ENCODE results near the gene NUDT14. TPM values are rescaled to one million over a fixed set of nuclear protein-coding genes. Genes with fewer than 3 reads are reported as not detected.

The NUDT14 gene
- total RNA-seq, 2 donors from 2014 or later: 4.1 to 23.6 TPM

- H3K4me3 ChIP-seq: no peak overlapping the region
- no peak overlapping the region for H3K27ac ChIP-seq
- no peaks in the 10 kb centered on the region for H3K27me3 ChIP-seq (replicated peaks; ENCODE audit: insufficient read depth)
- TF ChIP-seq CTCF (IDR thresholded peaks at IDR 0.05): no peak
- H3K4me1 ChIP-seq (ENCODE audit: control insufficient read depth in 1 of 2, low read depth in 2 of 2): peaks cover 7 to 23% of the 10 kb centered on the region in 2 donors
- no peak for ATAC-seq (ENCODE audit: insufficient number of reproducible peaks, low FRiP score, low read depth)
- no peaks in the 10 kb centered on the region for H3K36me3 ChIP-seq
- no peaks in the 10 kb centered on the region for H3K9me3 ChIP-seq
- no peak for DNase-seq (ENCODE audit: low spot score)
Observed at GRCh38 chr14:105165761-105166485, 15.2 kb downstream of the NUDT14 start.

GRCh38 chr14:105165134-105165704, 15.9 kb downstream of the NUDT14 start:
- Histone ChIP-seq H3K9me3 (no peaks in the 10 kb centered on the region), H3K36me3 (no peaks in the 10 kb centered on the region), H3K4me1 (ENCODE audit: control insufficient read depth in 1 of 2, low read depth in 2 of 2) (peaks cover under 1 to 16% of the 10 kb centered on the region in 2 donors), H3K4me3 (no peak overlapping the region), H3K27ac (no peak overlapping the region), H3K27me3 (replicated peaks; ENCODE audit: insufficient read depth) (no peaks in the 10 kb centered on the region)
- no peak for TF ChIP-seq CTCF (IDR thresholded peaks at IDR 0.05)
- no peak for DNase-seq (ENCODE audit: low spot score)
- ATAC-seq (ENCODE audit: insufficient number of reproducible peaks, low FRiP score, low read depth): no peak

GRCh38 chr14:105163040-105163742, 17.9 kb downstream of the NUDT14 start:
- Histone ChIP-seq H3K4me3 (no peak overlapping the region), H3K36me3 (no peaks in the 10 kb centered on the region), H3K4me1 (ENCODE audit: control insufficient read depth in 1 of 2, low read depth in 2 of 2) (peaks cover 0 to 10% of the 10 kb centered on the region in 2 donors), H3K27ac (no peak overlapping the region), H3K9me3 (no peaks in the 10 kb centered on the region), H3K27me3 (replicated peaks; ENCODE audit: insufficient read depth) (no peaks in the 10 kb centered on the region)
- ATAC-seq (ENCODE audit: insufficient number of reproducible peaks, low FRiP score, low read depth) (no peak), DNase-seq (ENCODE audit: low spot score) (no peak)
- TF ChIP-seq CTCF (IDR thresholded peaks at IDR 0.05): no peak

- TF ChIP-seq CTCF (IDR thresholded peaks at IDR 0.05): no peak
- Histone ChIP-seq H3K4me3 (no peak overlapping the region), H3K9me3 (no peaks in the 10 kb centered on the region), H3K36me3 (no peaks in the 10 kb centered on the region), H3K4me1 (ENCODE audit: control insufficient read depth in 1 of 2, low read depth in 2 of 2) (peaks cover 0 to 7% of the 10 kb centered on the region in 2 donors), H3K27ac (no peak overlapping the region), H3K27me3 (replicated peaks; ENCODE audit: insufficient read depth) (no peaks in the 10 kb centered on the region)
- DNase-seq (ENCODE audit: low spot score): no peak
- ATAC-seq (ENCODE audit: insufficient number of reproducible peaks, low FRiP score, low read depth): no peak
Observed at GRCh38 chr14:105162669-105162979, 18.5 kb downstream of the NUDT14 start.

- Histone ChIP-seq H3K4me3 (no peak overlapping the region), H3K36me3 (no peaks in the 10 kb centered on the region), H3K9me3 (no peaks in the 10 kb centered on the region), H3K4me1 (ENCODE audit: control insufficient read depth in 1 of 2, low read depth in 2 of 2) (peaks cover 0 to 4% of the 10 kb centered on the region in 2 donors), H3K27ac (no peak overlapping the region), H3K27me3 (replicated peaks; ENCODE audit: insufficient read depth) (no peaks in the 10 kb centered on the region)
- ATAC-seq (ENCODE audit: insufficient number of reproducible peaks, low FRiP score, low read depth) (no peak), DNase-seq (ENCODE audit: low spot score) (no peak)
- no peak for TF ChIP-seq CTCF (IDR thresholded peaks at IDR 0.05)
Observed at GRCh38 chr14:105161964-105162668, 19.0 kb downstream of the NUDT14 start.

All from thoracic aorta (tissue), 2 donors.